Small intestine (tissue), 7 donors: ENCODE measurements around the gene ASTL. TPM values are rescaled to one million over a fixed set of nuclear protein-coding genes. Genes with fewer than 3 reads are reported as not detected.

Experiments
- DNase-seq, 2 donors: peaks; one replicate each; pipeline versions ENCODE4 v3.0.0 to v3.0.0-alpha.2; 2013
- FAIRE-seq: peaks from 2 replicates; lab custom pipeline; 2012; peaks lifted over from hg19 to GRCh38; lab: Jason Lieb, UNC
- H3K27ac ChIP-seq, 3 donors: one replicate each; pipeline ENCODE4 v1.5.1; 2013; ENCODE audit warnings: low read length in 2 of 3, mild to moderate bottlenecking in 2 of 3, control low read depth in 1 of 3, inconsistent platforms in 1 of 3, low read depth in 1 of 3, moderate library complexity in 1 of 3
- H3K27me3 ChIP-seq, 3 donors: one replicate each; pipeline ENCODE4 v1.6.1; 2013; ENCODE audit warnings: low read length in 3 of 3, inconsistent platforms in 1 of 3; ENCODE audit not compliant: control insufficient read depth in 3 of 3, insufficient read depth in 3 of 3
- H3K36me3 ChIP-seq, 3 donors: one replicate each; pipeline ENCODE4 v1.6.1; 2013; ENCODE audit warnings: low read length in 3 of 3, inconsistent platforms in 1 of 3, low read depth in 1 of 3, mild to moderate bottlenecking in 1 of 3, moderate library complexity in 1 of 3; ENCODE audit not compliant: control insufficient read depth in 3 of 3, insufficient read depth in 2 of 3
- H3K4me1 ChIP-seq, 3 donors: one replicate each; pipeline ENCODE4 v1.6.1; 2013; ENCODE audit warnings: low read length in 2 of 3, inconsistent platforms in 1 of 3, low read depth in 1 of 3, mild to moderate bottlenecking in 1 of 3, moderate library complexity in 1 of 3; ENCODE audit not compliant: control insufficient read depth in 3 of 3, insufficient read depth in 2 of 3
- H3K4me3 ChIP-seq, 3 donors: one replicate each; pipeline ENCODE4 v1.5.1; 2013; ENCODE audit warnings: low read length in 3 of 3, control low read depth in 1 of 3, inconsistent platforms in 1 of 3, low read depth in 1 of 3, mild to moderate bottlenecking in 1 of 3, moderate library complexity in 1 of 3
- H3K9me3 ChIP-seq, 2 donors: one replicate each; pipeline ENCODE4 v1.6.1; 2013; ENCODE audit warnings: low read depth in 1 of 2, low read length in 1 of 2; ENCODE audit not compliant: control insufficient read depth in 2 of 2, insufficient read depth in 1 of 2
- WGBS, 3 donors: extraction: QIAGEN DNeasy Blood & Tissue Kit; methylation state at CpG; one replicate each; pipeline ENCODE4 v1.1.7; 2013; 5-methylcytosine and 5-hydroxymethylcytosine counted together
- polyA plus RNA-seq, 4 donors: library from polyadenylated mRNA; stranded (reverse) in 3 of 4; unstranded in 1 of 4; fragments of 200-250 nt in 3 of 4; fragments of 120-200 nt in 1 of 4; gene quantifications; one replicate each; pipeline versions ENCODE4 v1.2.1 to v1.2.3, GENCODE V29; 2013
- donor health status: healthy with polysubstance abuse.
- donor health status: control.
- donor health status: control.
- donor health status: Bipolar disorder and iron deficiency.
- donor health status: healthy.

Gene ASTL
- polyA plus RNA-seq, 4 donors: not detected

GRCh38 chr2:96074156-96074555, 64.1 kb downstream of the ASTL start:
- WGBS, 3 donors: 69 to 82% (median 77%) methylated on average over 6 of the region's 6 CpGs
- Histone ChIP-seq H3K4me3 (no peak overlapping the region), H3K36me3 (no peaks in the 10 kb centered on the region), H3K27ac (no peak overlapping the region), H3K27me3 (no peaks in the 10 kb centered on the region), H3K4me1 (no peaks in the 10 kb centered on the region), H3K9me3 (peaks cover 0 to 2% of the 10 kb centered on the region in 2 donors)
- FAIRE-seq (no peak), DNase-seq (no peak)

- DNase-seq: no peak
- H3K27ac ChIP-seq: no peak overlapping the region
- no peaks in the 10 kb centered on the region for H3K36me3 ChIP-seq
- H3K4me1 ChIP-seq: no peaks in the 10 kb centered on the region
- peaks cover 0 to 2% of the 10 kb centered on the region in 2 donors for H3K9me3 ChIP-seq
- FAIRE-seq: no peak
- no peaks in the 10 kb centered on the region for H3K27me3 ChIP-seq
- H3K4me3 ChIP-seq: no peak overlapping the region
- 69 to 83% (median 82%) methylated on average over 6 to 7 of the region's 7 CpGs for WGBS, 3 donors
These were observed 65.0 kb downstream of the ASTL start for GRCh38 chr2:96073170-96073775.

Other genes with a start within 250 kb of the ASTL start
- gene ANKRD36C, start 146.7 kb downstream of the ASTL start, polyA plus RNA-seq: 1 to 10 TPM in 2 of 4 donors, under 1 TPM in 1, not detected in 1; 0.27 to 8.3 (median 2.8) TPM
- gene GPAT2, start 103.6 kb downstream of the ASTL start, polyA plus RNA-seq: 1 to 10 TPM in 1 of 4 donors, under 1 TPM in 2, not detected in 1; 0.22 to 6.5 (median 0.93) TPM
- gene ADRA2B, start 21.9 kb downstream of the ASTL start, polyA plus RNA-seq: 1 to 10 TPM in 1 of 4 donors, under 1 TPM in 1, not detected in 2; 0.69 to 1.5 TPM
- 1 to 10 TPM in 3 of 4 donors, under 1 TPM in 1; 0.45 to 5.1 (median 2.4) TPM for gene DUSP2, start 6.9 kb upstream of the ASTL start, polyA plus RNA-seq
- gene STARD7, start 70.3 kb upstream of the ASTL start, polyA plus RNA-seq: 100 to 1,000 TPM in 1 of 4 donors, 10 to 100 TPM in 3; 44.5 to 123 (median 66.7) TPM
- gene TMEM127, start 127.5 kb upstream of the ASTL start, polyA plus RNA-seq: 10 to 100 TPM; 12.1 to 47.9 (median 21.1) TPM
- 10 to 100 TPM; 50.3 to 73.2 (median 56.6) TPM for gene CIAO1, start 127.7 kb upstream of the ASTL start, polyA plus RNA-seq
- gene SNRNP200, start 167.0 kb upstream of the ASTL start, polyA plus RNA-seq: 100 to 1,000 TPM in 1 of 4 donors, 10 to 100 TPM in 3; 55.4 to 156 (median 66.9) TPM
- gene ITPRIPL1, start 186.8 kb upstream of the ASTL start, polyA plus RNA-seq: 1 to 10 TPM in 1 of 4 donors, under 1 TPM in 2, not detected in 1; 0.27 to 1.9 (median 0.92) TPM
- gene NCAPH, start 197.3 kb upstream of the ASTL start, polyA plus RNA-seq: 10 to 100 TPM in 1 of 4 donors, 1 to 10 TPM in 3; 1.6 to 16.7 (median 5.6) TPM